Measurements from ENCODE around the gene RIN2. TPM values are rescaled to one million over a fixed set of nuclear protein-coding genes. Genes with fewer than 3 reads are reported as not detected.
A peak's percentile ranks its signal among the peaks of the same experiment; 100 is the strongest.

RIN2 gene
- total and polyA plus RNA-seq, 2 of the 13 experiments (the other 11 are each of a cell fraction or from before 2014, with no cell fraction given), result 2.5 to 5.1 TPM

- TF ChIP-seq ZFP37 (CRISPR knock-in tag; IDR thresholded peaks at IDR 0.05; ENCODE audit: borderline replicate concordance) (no peak), SSRP1 (CRISPR knock-in tag; IDR thresholded peaks at IDR 0.05) (no peak)
- TF ChIP-seq, protein P1, sequence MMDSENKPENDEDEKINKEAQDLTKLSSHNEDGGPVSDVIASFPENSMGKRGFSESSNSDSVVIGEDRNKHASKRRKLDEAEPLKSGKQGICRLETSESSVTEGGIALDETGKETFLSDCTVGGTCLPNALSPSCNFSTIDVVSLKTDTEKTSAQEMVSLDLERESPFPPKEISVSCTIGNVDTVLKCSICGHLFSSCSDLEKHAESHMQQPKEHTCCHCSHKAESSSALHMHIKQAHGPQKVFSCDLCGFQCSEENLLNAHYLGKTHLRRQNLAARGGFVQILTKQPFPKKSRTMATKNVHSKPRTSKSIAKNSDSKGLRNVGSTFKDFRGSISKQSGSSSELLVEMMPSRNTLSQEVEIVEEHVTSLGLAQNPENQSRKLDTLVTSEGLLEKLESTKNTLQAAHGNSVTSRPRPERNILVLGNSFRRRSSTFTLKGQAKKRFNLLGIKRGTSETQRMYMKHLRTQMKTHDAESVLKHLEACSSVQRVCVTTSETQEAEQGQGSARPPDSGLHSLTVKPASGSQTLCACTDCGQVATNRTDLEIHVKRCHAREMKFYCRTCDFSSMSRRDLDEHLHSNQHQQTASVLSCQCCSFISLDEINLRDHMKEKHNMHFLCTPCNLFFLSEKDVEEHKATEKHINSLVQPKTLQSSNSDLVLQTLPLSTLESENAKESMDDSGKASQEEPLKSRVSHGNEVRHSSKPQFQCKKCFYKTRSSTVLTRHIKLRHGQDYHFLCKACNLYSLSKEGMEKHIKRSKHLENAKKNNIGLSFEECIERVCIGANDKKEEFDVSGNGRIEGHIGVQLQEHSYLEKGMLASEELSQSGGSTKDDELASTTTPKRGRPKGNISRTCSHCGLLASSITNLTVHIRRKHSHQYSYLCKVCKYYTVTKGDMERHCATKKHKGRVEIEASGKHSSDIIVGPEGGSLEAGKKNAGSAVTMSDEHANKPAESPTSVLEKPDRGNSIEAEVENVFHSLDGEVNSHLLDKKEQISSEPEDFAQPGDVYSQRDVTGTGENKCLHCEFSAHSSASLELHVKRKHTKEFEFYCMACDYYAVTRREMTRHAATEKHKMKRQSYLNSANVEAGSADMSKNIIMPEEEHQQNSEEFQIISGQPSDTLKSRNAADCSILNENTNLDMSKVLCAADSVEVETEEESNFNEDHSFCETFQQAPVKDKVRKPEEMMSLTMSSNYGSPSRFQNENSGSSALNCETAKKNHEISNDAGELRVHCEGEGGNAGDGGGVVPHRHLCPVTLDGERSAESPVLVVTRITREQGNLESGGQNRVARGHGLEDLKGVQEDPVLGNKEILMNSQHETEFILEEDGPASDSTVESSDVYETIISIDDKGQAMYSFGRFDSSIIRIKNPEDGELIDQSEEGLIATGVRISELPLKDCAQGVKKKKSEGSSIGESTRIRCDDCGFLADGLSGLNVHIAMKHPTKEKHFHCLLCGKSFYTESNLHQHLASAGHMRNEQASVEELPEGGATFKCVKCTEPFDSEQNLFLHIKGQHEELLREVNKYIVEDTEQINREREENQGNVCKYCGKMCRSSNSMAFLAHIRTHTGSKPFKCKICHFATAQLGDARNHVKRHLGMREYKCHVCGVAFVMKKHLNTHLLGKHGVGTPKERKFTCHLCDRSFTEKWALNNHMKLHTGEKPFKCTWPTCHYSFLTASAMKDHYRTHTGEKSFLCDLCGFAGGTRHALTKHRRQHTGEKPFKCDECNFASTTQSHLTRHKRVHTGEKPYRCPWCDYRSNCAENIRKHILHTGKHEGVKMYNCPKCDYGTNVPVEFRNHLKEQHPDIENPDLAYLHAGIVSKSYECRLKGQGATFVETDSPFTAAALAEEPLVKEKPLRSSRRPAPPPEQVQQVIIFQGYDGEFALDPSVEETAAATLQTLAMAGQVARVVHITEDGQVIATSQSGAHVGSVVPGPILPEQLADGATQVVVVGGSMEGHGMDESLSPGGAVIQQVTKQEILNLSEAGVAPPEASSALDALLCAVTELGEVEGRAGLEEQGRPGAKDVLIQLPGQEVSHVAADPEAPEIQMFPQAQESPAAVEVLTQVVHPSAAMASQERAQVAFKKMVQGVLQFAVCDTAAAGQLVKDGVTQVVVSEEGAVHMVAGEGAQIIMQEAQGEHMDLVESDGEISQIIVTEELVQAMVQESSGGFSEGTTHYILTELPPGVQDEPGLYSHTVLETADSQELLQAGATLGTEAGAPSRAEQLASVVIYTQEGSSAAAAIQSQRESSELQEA (CRISPR knock-in tag; IDR thresholded peaks at IDR 0.05; ENCODE audit: not compliant biosample characterization), result no peak
Measured at GRCh38 chr20:19761841-19762240, 3.8 kb downstream of the RIN2 start (continued).

DNA sequence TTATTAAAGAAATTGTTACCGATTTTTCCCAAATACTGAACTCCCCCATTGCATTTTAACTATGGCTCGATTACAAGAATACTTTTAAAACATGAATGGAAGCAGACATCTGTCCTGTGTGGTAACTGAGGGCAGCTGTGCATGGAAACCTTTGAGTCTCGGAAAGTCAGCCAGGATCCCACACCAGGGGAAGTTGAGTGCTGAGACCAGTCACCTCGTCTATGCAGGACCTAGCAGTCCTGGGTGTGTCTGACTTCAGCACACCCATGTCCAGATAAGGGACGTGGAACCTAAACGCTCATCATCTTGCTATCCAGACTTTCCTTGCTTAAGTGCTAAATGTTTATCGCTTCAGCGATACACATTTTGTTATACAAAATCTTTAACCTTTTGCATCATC lies 6.1 kb downstream of the RIN2 start:
- intact Hi-C loops (cut with micrococcal nuclease; ENCODE audit: unreplicated experiment) (no loop called here), in situ Hi-C loops (cut with HindIII; ENCODE audit: extremely low pct_ligation_motif_present, low pct_unique_long_range_greater_than_20kb) (no loop called here)
- Histone ChIP-seq H3K4me1 (ENCODE audit: insufficient read depth, low read length) (peaks cover 21% of the 10 kb centered on the region), H3K4me2 (ENCODE audit: low read depth, low read length) (no peak overlapping the region), H2AFZ (ENCODE audit: low read length) (no peak overlapping the region), H3K27me3 (ENCODE audit: control insufficient read depth in 1 of 2, insufficient read depth in 2 of 2, low read length in 2 of 2) (peaks cover 0 to under 1% of the 10 kb centered on the region in 2 experiments; a peak in 1 of 5 replicates), H4K20me1 (ENCODE audit: insufficient read depth, low read length) (no peaks in the 10 kb centered on the region), H3K79me2 (ENCODE audit: insufficient read depth, low read length) (no peaks in the 10 kb centered on the region), H3K9ac (ENCODE audit: insufficient read depth, low read depth, low read length) (no peak overlapping the region), H3K27ac (ENCODE audit: extremely low read length, insufficient read depth, low read length) (no peak overlapping the region), H3K4me3 (replicated peaks in 1 of 3; ENCODE audit: insufficient read depth in 1 of 3, low read depth in 2 of 3, low read length in 3 of 3) (no peak overlapping the region), H3K36me3 (replicated peaks in 1 of 2; ENCODE audit: control insufficient read depth in 1 of 2, insufficient read depth in 2 of 2, low read length in 2 of 2) (no peaks in the 10 kb centered on the region), H3K9me3 (ENCODE audit: low read length) (no peaks in the 10 kb centered on the region)
- peak; percentile 12 for FAIRE-seq
- CTCF ChIA-PET (ENCODE audit: low intra/inter-chr PET ratio, low total read pairs), result no interaction called here
- no TSS peak for BruUV-seq (replicated peaks)
- no peak for DNase-seq (ENCODE audit: low spot score)
- POLR2A ChIA-PET, result no interaction called here
- WGBS (ENCODE audit: low lambda C conversion rate), result 74% methylated on average over 8 of the region's 8 CpGs
- no peak for ATAC-seq
- TF ChIP-seq ZNF343 (CRISPR knock-in tag; IDR thresholded peaks at IDR 0.05) (no peak), ZNF331 (CRISPR knock-in tag; IDR thresholded peaks at IDR 0.05) (no peak), MBD4 (IDR thresholded peaks at IDR 0.05; ENCODE audit: borderline replicate concordance, low read length) (no peak), ZNF569 (CRISPR knock-in tag; IDR thresholded peaks at IDR 0.05; ENCODE audit: borderline replicate concordance) (no peak), HIVEP1 (CRISPR knock-in tag; IDR thresholded peaks at IDR 0.05) (no peak), ZBTB34 (CRISPR knock-in tag; IDR thresholded peaks at IDR 0.05) (no peak)
- TF ChIP-seq, protein P2, sequence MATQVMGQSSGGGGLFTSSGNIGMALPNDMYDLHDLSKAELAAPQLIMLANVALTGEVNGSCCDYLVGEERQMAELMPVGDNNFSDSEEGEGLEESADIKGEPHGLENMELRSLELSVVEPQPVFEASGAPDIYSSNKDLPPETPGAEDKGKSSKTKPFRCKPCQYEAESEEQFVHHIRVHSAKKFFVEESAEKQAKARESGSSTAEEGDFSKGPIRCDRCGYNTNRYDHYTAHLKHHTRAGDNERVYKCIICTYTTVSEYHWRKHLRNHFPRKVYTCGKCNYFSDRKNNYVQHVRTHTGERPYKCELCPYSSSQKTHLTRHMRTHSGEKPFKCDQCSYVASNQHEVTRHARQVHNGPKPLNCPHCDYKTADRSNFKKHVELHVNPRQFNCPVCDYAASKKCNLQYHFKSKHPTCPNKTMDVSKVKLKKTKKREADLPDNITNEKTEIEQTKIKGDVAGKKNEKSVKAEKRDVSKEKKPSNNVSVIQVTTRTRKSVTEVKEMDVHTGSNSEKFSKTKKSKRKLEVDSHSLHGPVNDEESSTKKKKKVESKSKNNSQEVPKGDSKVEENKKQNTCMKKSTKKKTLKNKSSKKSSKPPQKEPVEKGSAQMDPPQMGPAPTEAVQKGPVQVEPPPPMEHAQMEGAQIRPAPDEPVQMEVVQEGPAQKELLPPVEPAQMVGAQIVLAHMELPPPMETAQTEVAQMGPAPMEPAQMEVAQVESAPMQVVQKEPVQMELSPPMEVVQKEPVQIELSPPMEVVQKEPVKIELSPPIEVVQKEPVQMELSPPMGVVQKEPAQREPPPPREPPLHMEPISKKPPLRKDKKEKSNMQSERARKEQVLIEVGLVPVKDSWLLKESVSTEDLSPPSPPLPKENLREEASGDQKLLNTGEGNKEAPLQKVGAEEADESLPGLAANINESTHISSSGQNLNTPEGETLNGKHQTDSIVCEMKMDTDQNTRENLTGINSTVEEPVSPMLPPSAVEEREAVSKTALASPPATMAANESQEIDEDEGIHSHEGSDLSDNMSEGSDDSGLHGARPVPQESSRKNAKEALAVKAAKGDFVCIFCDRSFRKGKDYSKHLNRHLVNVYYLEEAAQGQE (IDR thresholded peaks at IDR 0.05; ENCODE audit: borderline replicate concordance in 1 of 2, low read depth in 1 of 2, low read length in 2 of 2), result no peak

Data from HepG2 (cell line).